HG02571 (cell line): ENCODE results near the gene TMA7.
"Not testable (repeated sequence)": the region's sequence is repeated elsewhere in the genome, so short reads cannot be mapped to it uniquely, and the experiment has no call there.

Experiments
- ATAC-seq: cut with Tn5 transposase; IDR thresholded peaks from one replicate; pipeline ENCODE4 v1.9.1; 2021; ENCODE audit warnings: mild to moderate bottlenecking, moderate library complexity; ENCODE audit not compliant: unreplicated experiment

TMA7 gene

DNA sequence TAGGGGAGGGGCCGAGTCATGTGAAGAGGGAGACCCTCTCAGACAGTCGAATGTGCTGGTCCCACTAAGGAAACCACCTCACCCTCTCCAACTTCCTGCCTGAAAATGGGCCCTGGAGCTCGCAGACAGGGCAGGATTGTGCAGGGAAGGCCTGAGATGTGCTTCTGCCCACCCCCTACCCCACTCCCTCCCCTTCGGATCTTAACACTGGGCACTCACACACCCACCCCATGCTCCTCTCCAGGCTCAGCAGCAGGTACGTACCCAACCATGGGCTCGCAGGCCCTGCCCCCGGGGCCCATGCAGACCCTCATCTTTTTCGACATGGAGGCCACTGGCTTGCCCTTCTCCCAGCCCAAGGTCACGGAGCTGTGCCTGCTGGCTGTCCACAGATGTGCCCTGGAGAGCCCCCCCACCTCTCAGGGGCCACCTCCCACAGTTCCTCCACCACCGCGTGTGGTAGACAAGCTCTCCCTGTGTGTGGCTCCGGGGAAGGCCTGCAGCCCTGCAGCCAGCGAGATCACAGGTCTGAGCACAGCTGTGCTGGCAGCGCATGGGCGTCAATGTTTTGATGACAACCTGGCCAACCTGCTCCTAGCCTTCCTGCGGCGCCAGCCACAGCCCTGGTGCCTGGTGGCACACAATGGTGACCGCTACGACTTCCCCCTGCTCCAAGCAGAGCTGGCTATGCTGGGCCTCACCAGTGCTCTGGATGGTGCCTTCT, 26.5 kb downstream of the TMA7 start:
- ATAC-seq: no peak

DNA sequence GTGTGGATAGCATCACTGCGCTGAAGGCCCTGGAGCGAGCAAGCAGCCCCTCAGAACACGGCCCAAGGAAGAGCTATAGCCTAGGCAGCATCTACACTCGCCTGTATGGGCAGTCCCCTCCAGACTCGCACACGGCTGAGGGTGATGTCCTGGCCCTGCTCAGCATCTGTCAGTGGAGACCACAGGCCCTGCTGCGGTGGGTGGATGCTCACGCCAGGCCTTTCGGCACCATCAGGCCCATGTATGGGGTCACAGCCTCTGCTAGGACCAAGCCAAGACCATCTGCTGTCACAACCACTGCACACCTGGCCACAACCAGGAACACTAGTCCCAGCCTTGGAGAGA, 27.0 kb downstream of the TMA7 start:
- ATAC-seq: no peak

GRCh38 chr3:48467473-48468267, 27.6 kb downstream of the TMA7 start:
- no peak for ATAC-seq

DNA sequence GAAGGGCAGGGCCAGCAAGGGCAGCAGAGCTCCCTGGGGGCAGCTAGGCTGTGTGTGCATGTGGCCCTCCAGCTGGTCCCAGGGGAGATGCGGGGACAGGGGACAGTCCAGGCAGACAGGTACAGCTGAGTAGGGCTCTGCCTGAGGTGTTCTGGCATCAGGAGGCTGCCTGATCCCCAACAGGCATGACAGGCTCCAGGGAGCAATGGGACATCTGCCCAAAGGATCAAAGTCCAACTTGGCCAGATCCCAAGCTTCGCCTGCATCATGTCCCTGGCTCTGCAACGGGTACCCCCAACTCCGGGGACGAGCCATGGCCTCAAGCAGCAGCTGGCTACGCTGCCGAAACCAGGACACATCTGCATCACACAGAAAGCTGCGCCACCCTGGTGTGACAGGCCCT, 28.3 kb downstream of the TMA7 start:
- no peak for ATAC-seq

DNA sequence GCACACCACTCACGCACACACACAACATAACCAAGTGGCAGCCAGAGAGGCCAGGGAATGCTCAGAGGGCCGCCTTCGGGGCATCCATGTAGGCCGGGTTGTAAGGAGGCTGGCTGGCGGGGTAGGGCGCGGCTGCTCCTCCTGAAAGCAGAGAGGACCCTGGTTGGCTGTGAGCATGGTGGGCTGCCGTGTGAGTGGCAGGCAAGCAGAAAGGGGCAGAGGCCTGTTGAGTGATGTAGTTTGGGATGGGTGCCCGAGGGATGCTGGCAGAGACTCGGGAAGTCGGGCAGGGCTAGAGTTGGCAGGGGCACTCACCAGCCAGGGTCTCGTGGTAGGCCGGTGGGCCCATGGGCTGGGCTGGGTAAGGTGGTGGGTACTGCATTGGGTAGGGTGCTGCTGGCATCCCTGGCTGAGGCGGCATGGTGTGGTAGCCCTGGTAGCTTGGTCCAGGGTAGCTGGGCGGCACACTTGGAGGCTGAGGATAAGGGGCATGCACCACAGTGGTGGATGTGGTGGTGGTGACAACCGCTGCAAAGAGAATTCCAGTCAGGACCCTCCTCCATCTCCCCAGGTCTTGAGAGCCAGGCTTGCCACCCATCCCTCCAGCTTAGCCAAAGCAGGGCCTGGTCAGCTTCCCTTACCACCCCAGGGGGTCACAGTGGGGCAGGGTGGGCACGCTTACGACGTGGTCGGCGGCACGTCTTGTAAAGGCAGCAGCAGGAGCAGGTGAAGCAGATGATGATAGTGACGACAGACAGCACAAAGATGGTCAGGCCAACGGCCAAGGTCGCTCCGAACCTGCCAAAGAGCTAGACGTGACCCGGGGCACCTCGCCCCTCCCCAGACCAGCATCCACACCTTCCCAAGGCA, 29.2 kb downstream of the TMA7 start:
- ATAC-seq: no peak

DNA sequence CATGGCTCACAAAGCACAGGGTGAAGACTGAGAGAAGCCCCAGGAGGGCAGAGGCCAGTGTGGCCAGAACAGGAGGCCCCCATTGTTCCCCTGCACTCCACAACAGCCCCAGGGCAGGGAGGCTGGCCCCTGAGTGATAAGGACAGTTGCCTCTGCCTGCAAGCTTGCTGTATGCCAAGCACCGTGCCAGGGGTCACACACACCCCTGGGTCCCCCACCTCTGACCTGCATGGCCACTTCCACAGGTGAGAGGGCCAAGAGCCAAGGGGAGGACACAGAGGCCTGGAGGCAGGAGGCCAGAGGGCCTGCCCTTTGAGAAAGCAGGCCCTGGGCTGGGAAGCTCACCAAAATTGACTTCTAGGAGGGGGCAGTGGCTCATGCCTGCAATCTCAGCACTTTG, 30.2 kb downstream of the TMA7 start:
- no peak for ATAC-seq

DNA sequence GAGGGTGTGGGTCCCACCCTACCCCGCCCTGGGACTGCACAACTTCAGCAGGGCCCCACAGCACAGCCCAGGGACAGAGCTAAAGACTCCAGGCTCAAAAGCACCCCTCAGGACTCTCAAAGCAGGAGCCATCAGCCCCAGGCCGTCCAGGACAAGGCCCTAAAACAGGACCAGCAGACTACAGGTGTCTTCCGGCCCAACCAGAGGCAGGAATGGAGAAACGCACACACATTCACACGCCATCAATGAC, 32.5 kb downstream of the TMA7 start:
- no peak for ATAC-seq

DNA sequence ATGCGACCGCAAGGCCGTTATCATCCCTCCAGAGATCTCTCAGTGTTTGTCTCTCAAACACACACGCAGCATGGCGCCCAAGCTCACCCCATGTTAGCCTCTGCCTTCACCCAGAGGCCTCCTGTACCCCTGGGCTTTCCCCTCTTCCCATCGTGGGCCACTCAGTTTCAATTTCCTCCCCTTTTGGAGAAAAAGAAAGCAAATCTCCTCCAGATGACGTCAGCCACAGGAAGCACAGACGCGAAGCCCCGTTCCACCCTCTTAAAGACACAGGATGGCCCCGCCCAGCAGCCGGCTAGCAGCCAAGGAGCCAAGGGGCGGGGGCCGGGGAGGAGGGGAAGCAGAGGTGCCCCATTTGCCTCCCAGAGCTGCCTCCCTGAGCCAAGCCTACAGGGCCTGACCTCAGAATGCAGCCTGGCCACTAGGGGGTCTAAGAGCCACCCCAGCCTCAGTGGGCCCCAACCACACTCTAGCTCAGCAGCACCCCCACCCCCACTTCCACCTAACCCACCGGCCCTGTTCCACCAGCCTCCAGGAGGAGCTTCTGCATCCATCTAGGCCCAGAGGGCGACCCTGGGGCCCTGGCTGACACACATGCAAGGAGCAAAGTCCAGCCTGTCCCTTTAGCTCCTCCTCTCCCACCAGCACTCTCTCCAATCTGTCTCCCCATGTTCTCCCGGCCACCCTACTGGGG, 33.0 kb downstream of the TMA7 start:
- ATAC-seq: peak; percentile 80

- no peak for ATAC-seq
Observed at GRCh38 chr3:48473617-48473952, 33.5 kb downstream of the TMA7 start.

- not testable (repeated sequence) for ATAC-seq
Observed at GRCh38 chr3:48474031-48474430, 34.0 kb downstream of the TMA7 start.

- no peak for ATAC-seq
Observed at GRCh38 chr3:48474619-48475018, 34.6 kb downstream of the TMA7 start.

- no peak for ATAC-seq
Observed at GRCh38 chr3:48475188-48475587, 35.1 kb downstream of the TMA7 start.

DNA sequence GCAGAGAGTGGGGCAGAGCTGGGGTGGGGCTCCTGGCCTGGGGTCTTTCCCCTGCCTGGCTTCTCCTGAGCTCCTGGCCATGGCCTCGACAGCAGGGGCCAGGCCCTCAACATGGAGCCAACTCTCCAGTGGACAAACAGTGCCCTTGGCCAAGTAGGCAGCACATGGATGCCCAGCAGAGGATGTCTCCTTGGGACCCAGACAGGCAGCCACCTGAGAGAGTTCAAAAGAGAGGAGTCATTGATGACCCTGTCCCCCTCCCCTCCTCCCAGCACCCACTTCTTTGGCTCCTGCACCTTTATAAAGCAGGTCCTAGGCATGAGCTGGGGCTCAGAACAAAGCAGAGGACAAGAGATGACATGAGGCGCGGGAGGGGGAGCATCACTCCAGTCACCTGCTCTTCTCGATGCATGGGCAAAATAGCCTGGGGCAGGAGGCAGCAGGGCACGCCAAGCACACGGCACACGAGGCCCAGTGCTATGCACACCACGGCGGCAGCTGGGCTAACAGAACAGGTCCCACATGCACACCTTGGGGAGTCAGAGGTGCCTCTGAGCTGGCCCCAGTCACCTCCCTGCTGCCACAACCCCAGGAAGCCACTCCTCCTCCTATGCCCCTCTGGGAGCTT, 36.5 kb downstream of the TMA7 start:
- no peak for ATAC-seq

DNA sequence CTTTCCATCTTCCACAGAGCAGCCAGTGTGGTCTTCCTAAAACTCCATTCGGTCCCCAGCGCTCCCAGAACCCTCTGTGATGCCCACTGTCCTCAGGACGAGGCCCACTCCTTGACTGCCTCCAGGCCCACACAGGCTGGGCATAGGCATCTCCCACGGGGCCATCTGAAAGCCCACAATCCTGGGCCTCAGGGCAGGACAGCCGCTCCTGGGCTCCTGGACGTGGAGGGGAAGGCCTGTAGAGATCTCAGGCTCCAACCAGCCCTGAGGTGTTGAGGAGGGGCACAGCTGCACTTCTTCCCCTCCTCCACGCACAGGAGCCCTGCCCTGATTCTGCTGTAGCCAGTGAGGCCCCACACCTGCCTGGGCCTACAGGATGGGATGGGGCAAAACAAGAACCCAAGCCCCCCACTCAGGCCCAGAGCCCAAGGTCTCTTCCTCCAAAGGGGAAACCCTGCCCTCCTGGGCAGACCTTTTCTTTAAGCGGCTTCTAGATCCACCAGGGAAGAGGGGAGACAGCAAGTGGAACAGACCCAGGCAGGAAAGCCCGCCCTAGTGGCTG, 38.0 kb downstream of the TMA7 start:
- no peak for ATAC-seq

DNA sequence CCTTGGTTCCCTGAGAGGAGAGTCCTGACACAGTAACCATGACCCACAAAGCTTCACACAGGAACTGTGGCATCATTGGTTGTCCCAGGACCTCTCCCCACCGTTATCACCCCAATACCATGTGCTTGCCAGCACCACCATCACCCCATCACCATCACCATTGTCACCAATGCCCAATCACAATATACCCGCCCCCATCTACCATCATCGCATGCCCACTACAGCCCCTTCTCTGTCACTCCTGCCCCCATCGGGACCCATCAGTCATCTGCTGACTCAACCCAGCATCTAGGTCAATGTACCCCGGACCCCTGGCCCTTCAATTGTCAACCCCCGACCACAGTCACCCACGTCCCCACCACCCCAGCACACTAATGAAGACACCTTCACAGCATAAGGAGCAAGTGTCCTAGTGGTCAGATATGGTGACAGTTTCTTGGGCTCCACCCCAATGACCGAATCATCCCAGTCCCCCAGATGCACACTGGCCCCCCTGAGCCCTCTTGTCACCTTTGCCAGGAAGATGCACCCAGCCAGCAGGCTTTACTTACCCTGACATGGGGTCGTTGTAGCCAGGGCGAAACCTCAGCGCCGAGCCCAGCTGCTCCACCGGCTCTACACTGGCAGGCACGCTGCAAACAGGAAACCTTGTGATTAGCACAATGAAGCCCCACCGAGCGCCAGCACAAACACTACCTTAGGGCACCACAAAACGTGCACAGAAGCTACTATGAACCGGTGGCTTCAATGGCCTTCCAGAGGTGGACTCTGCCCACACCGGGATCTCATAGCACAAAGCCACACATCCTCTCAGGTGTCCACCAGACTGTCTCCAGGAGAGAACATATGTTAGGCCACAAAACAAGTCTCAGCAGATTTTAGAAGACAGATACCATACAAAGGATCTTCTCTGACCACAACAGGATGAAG, 38.8 kb downstream of the TMA7 start:
- ATAC-seq: no peak

- not testable (repeated sequence) for ATAC-seq
Observed at GRCh38 chr3:48480891-48481290, 40.8 kb downstream of the TMA7 start.

GRCh38 chr3:48482822-48483221, 42.8 kb downstream of the TMA7 start:
- ATAC-seq: not testable (repeated sequence)

DNA sequence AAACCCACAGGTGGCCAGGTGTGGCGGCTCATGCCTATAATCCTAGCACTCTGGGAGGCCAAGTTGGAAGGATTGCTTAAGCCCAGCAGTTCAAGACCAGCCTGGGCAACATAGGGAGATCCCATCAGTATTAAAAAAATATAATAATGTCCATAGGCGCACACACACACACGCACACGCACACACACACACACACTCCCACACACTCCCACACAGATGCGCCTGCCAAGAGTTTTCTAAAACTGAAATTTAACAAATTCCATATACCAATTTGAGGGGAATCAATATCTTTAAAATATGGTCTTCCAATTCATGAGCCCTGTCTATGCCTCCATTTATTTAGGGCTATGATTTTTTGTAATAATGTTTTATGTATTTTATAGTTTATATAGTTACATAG, 46.9 kb downstream of the TMA7 start:
- no peak for ATAC-seq

DNA sequence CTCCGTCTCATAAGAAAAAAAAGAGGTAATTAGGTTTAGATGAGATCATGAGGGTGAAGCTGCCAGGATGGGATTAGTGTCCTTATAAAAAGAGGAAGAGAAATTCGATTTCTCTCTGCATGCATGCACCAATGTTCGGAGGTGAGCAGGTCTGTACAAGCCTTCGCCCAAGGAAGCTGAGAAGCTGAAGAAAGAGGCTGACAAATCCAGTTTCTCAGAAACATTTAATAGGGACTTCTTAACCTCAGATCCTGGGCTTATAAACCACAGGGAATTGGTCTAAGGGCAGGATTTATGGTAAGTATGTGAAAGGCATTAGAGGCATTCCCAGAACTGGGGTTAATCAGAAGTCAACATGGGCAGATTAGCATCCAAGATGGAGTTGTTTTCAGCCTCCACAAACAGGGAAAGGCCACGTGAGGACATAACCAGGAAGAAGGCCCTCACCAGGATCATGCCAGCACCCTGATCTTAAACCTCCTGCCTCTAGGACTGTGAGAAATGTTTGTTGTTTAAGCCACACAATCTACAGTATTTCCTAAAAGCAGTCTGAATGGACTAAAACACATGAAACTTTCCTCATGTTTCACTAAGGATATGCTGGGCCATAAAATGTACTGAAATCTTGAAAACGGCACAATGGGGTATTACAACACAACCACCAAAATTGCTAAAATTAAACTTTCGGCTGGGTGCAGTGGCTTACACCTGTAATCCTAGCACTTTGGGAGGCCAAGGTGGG, 52.6 kb downstream of the TMA7 start:
- no peak for ATAC-seq
